Measurements from ENCODE around the gene ZNF723.

- TF ChIP-seq GATA2 (IDR thresholded peaks at IDR 0.05; ENCODE audit: low read depth, low read length) (no peak), GATA3 (IDR thresholded peaks at IDR 0.05; ENCODE audit: low read depth, low read length) (no peak)
Measured at GRCh38 chr19:22797040-22797439, 35.1 kb upstream of the ZNF723 start.
